ENCODE data around the gene PNPLA1.

DNA sequence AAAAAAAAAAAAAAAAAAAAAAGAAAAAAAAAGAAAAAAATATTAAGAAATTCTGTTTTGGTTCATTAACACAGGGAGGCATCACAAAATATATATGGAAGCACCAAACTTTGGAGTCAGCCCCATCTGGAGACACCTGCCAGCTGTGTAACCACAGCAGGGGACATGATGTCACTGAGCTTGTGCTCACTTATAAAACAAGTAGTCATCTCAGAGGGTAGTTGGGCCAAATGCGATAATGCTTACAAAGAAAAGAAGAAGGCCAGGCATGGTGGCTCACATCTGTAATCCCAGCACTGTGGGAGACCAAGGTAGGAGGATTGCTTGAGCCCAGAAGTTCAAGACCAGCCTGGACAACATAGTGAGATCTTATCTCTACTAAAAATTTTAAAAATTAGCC is 68.0 kb downstream of the PNPLA1 start:
- TF ChIP-seq, protein P1, sequence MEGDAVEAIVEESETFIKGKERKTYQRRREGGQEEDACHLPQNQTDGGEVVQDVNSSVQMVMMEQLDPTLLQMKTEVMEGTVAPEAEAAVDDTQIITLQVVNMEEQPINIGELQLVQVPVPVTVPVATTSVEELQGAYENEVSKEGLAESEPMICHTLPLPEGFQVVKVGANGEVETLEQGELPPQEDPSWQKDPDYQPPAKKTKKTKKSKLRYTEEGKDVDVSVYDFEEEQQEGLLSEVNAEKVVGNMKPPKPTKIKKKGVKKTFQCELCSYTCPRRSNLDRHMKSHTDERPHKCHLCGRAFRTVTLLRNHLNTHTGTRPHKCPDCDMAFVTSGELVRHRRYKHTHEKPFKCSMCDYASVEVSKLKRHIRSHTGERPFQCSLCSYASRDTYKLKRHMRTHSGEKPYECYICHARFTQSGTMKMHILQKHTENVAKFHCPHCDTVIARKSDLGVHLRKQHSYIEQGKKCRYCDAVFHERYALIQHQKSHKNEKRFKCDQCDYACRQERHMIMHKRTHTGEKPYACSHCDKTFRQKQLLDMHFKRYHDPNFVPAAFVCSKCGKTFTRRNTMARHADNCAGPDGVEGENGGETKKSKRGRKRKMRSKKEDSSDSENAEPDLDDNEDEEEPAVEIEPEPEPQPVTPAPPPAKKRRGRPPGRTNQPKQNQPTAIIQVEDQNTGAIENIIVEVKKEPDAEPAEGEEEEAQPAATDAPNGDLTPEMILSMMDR (IDR thresholded peaks at IDR 0.05): no peak
- TF ChIP-seq ZFX (IDR thresholded peaks at IDR 0.05; ENCODE audit: borderline replicate concordance): no peak

Data from 22Rv1 (cell line).